Skeletal muscle cell (primary cell): ENCODE data around the gene ELFN1.

Source experiments
- DNase-seq: peaks from one replicate; pipeline ENCODE4 v3.0.0-alpha.2; 2010; ENCODE audit warnings: low read depth
- H3K4me3 ChIP-seq: 2 replicates; pipeline ENCODE4 v1.5.1; 2011; ENCODE audit warnings: low read depth, mild to moderate bottlenecking, control low read depth, low read length, moderate library complexity

The ELFN1 gene

GRCh38 chr7:1733206-1733907 lies 63.3 kb downstream of the ELFN1 start:
- DNase-seq: no peak
- no peak overlapping the region for H3K4me3 ChIP-seq

GRCh38 chr7:1733908-1734730 lies 64.0 kb downstream of the ELFN1 start:
- no peak overlapping the region for H3K4me3 ChIP-seq
- DNase-seq: no peak

GRCh38 chr7:1735262-1735661 lies 65.2 kb downstream of the ELFN1 start:
- no peak overlapping the region for H3K4me3 ChIP-seq

GRCh38 chr7:1735806-1736483 lies 65.9 kb downstream of the ELFN1 start:
- H3K4me3 ChIP-seq: no peak overlapping the region
- DNase-seq: no peak

More at GRCh38 chr7:1735262-1735661, 65.2 kb downstream of the ELFN1 start:
- no peak for DNase-seq

- DNase-seq: no peak
Observed at GRCh38 chr7:1736484-1736817, 66.4 kb downstream of the ELFN1 start.

GRCh38 chr7:1736830-1737229 lies 66.8 kb downstream of the ELFN1 start:
- DNase-seq: no peak
- H3K4me3 ChIP-seq: no peak overlapping the region

More at GRCh38 chr7:1736484-1736817, 66.4 kb downstream of the ELFN1 start:
- no peak overlapping the region for H3K4me3 ChIP-seq

GRCh38 chr7:1737523-1737922 lies 67.4 kb downstream of the ELFN1 start:
- no peak overlapping the region for H3K4me3 ChIP-seq
- no peak for DNase-seq

GRCh38 chr7:1737956-1738355 lies 67.9 kb downstream of the ELFN1 start:
- DNase-seq: no peak

GRCh38 chr7:1738511-1738910 lies 68.4 kb downstream of the ELFN1 start:
- DNase-seq: no peak
- H3K4me3 ChIP-seq: no peak overlapping the region

More at GRCh38 chr7:1737956-1738355, 67.9 kb downstream of the ELFN1 start:
- H3K4me3 ChIP-seq: no peak overlapping the region

GRCh38 chr7:1738956-1739355 lies 68.9 kb downstream of the ELFN1 start:
- no peak for DNase-seq
- no peak overlapping the region for H3K4me3 ChIP-seq

- DNase-seq: no peak
Observed at GRCh38 chr7:1739593-1739992, 69.5 kb downstream of the ELFN1 start.

GRCh38 chr7:1740214-1740613 lies 70.1 kb downstream of the ELFN1 start:
- no peak for DNase-seq
- H3K4me3 ChIP-seq: no peak overlapping the region

More at GRCh38 chr7:1739593-1739992, 69.5 kb downstream of the ELFN1 start:
- no peak overlapping the region for H3K4me3 ChIP-seq

- no peak for DNase-seq
- H3K4me3 ChIP-seq: no peak overlapping the region
Observed at GRCh38 chr7:1741246-1741645, 71.2 kb downstream of the ELFN1 start.

- DNase-seq: no peak
- H3K4me3 ChIP-seq: no peak overlapping the region
Observed at GRCh38 chr7:1741751-1742554, 71.9 kb downstream of the ELFN1 start.

- no peak overlapping the region for H3K4me3 ChIP-seq
- no peak for DNase-seq
Observed at GRCh38 chr7:1742555-1743303, 72.7 kb downstream of the ELFN1 start.

- no peak for DNase-seq
Observed at GRCh38 chr7:1743481-1744230, 73.6 kb downstream of the ELFN1 start.

GRCh38 chr7:1744296-1745017 lies 74.4 kb downstream of the ELFN1 start:
- no peak overlapping the region for H3K4me3 ChIP-seq
- no peak for DNase-seq

More at GRCh38 chr7:1743481-1744230, 73.6 kb downstream of the ELFN1 start:
- no peak overlapping the region for H3K4me3 ChIP-seq
